ENCODE data around the gene RELN.

Gene RELN

GRCh38 chr7:103551016-103551415 lies 438.4 kb downstream of the RELN start:
- no peak overlapping the region for H3K4me3 ChIP-seq
- H3K27ac ChIP-seq, result no peak overlapping the region
- TF ChIP-seq CTCF (IDR thresholded peaks at IDR 0.05), result no peak
- no peak for DNase-seq (ENCODE audit: low spot score)

- no peak for TF ChIP-seq CTCF (IDR thresholded peaks at IDR 0.05)
- H3K27ac ChIP-seq, result no peak overlapping the region
- DNase-seq (ENCODE audit: low spot score), result no peak
- no peak overlapping the region for H3K4me3 ChIP-seq
Measured at GRCh38 chr7:103549786-103550185, 439.7 kb downstream of the RELN start.

- H3K27ac ChIP-seq, result no peak overlapping the region
- DNase-seq (ENCODE audit: low spot score), result no peak
- TF ChIP-seq CTCF (IDR thresholded peaks at IDR 0.05), result no peak
- no peak overlapping the region for H3K4me3 ChIP-seq
Measured at GRCh38 chr7:103547451-103548284, 441.8 kb downstream of the RELN start.

GRCh38 chr7:103542470-103542869 lies 447.0 kb downstream of the RELN start:
- no peak for DNase-seq (ENCODE audit: low spot score)
- no peak for TF ChIP-seq CTCF (IDR thresholded peaks at IDR 0.05)
- no peak overlapping the region for H3K4me3 ChIP-seq
- no peak overlapping the region for H3K27ac ChIP-seq

- no peak overlapping the region for H3K4me3 ChIP-seq
- H3K27ac ChIP-seq, result no peak overlapping the region
- no peak for TF ChIP-seq CTCF (IDR thresholded peaks at IDR 0.05)
- no peak for DNase-seq (ENCODE audit: low spot score)
Measured at GRCh38 chr7:103541947-103542346, 447.5 kb downstream of the RELN start.

GRCh38 chr7:103541026-103541425 lies 448.4 kb downstream of the RELN start:
- no peak for TF ChIP-seq CTCF (IDR thresholded peaks at IDR 0.05)
- DNase-seq (ENCODE audit: low spot score), result peak; percentile 82
- Histone ChIP-seq H3K27ac (no peak overlapping the region), H3K4me3 (no peak overlapping the region)

- no peak overlapping the region for H3K4me3 ChIP-seq
- TF ChIP-seq CTCF (IDR thresholded peaks at IDR 0.05), result no peak
- no peak for DNase-seq (ENCODE audit: low spot score)
- no peak overlapping the region for H3K27ac ChIP-seq
Measured at GRCh38 chr7:103540338-103540737, 449.1 kb downstream of the RELN start.
